MCF 10A (cell line): ENCODE results near the gene EXOC6B. TPM values are rescaled to one million over a fixed set of nuclear protein-coding genes. Genes with fewer than 3 reads are reported as not detected.

Experiments used
- BruUV-seq: library from RNA; stranded (reverse); fragments of 400-500 nt; replicated peaks from 2 replicates; lab custom pipeline; 2021; lab: Mats Ljungman, UMichigan
- CTCF ChIA-PET: fragments of 300-600 bp; sonication (Branson Sonifier 250); formaldehyde crosslinking; extraction: SDS; loops from one replicate; lab custom pipeline; 2021; ENCODE audit warnings: antibody characterized with exemption, inconsistent platforms; lab: Yijun Ruan, JAX
- POLR2A ChIA-PET: fragments of 300-600, 350-650 bp; sonication (Branson Sonifier 250); formaldehyde crosslinking; extraction: SDS; loops from one replicate; lab custom pipeline; 2020; ENCODE audit warnings: antibody characterized with exemption, inconsistent platforms; lab: Yijun Ruan, JAX
- DNase-seq: peaks from one replicate; pipeline ENCODE4 v3.0.0-alpha.2; 2018; ENCODE audit not compliant: unreplicated experiment
- H3K27ac Mint-ChIP-seq: one replicate; pipeline ENCODE4 v1.8.0; 2022; ENCODE audit warnings: mild to moderate bottlenecking, low read depth, mixed read lengths; ENCODE audit not compliant: unreplicated experiment
- H3K27me3 Mint-ChIP-seq: one replicate; pipeline ENCODE4 v1.8.0; 2022; ENCODE audit warnings: mixed read lengths; ENCODE audit not compliant: insufficient read depth, unreplicated experiment
- H3K36me3 Mint-ChIP-seq: one replicate; pipeline ENCODE4 v1.8.0; 2022; ENCODE audit warnings: mild to moderate bottlenecking, moderate library complexity, mixed read lengths; ENCODE audit not compliant: insufficient read depth, unreplicated experiment
- H3K4me1 Mint-ChIP-seq: one replicate; pipeline ENCODE4 v1.8.0; 2022; ENCODE audit warnings: mixed read lengths; ENCODE audit not compliant: insufficient read depth, unreplicated experiment
- H3K4me3 Mint-ChIP-seq: one replicate; pipeline ENCODE4 v1.8.0; 2022; ENCODE audit warnings: mild to moderate bottlenecking, moderate library complexity, mixed read lengths; ENCODE audit not compliant: unreplicated experiment
- H3K9me3 Mint-ChIP-seq: one replicate; pipeline ENCODE4 v1.8.0; 2022; ENCODE audit warnings: mixed read lengths; ENCODE audit not compliant: unreplicated experiment
- intact Hi-C: fragments of 100-400 bp; cut with micrococcal nuclease; formaldehyde crosslinking; loops from 2 replicates; pipeline ENCODE4 v1.14.1; 2022
- total RNA-seq: library from RNA; stranded (reverse); gene quantifications from 2 replicates; pipeline ENCODE4 v1.2.3, GENCODE V29; 2022
- TF ChIP-seq, protein P1 (sequence below): fragments of 200-600 bp; IDR thresholded peaks from one replicate; pipeline ENCODE4 v1.8.0; 2022; ENCODE audit warnings: antibody characterized with exemption, mild to moderate bottlenecking; ENCODE audit not compliant: unreplicated experiment

EXOC6B gene
- total RNA-seq, 1 experiment from 2014 or later = 24.7 TPM

- H3K27me3 Mint-ChIP-seq = no peaks in the 10 kb centered on the region
- CTCF ChIA-PET = interaction anchor here (0.6 to 1.3 kb wide), 3 partner anchors 11 to 845 kb away, joined by 3 to 7 read pairs (median 6); no protein-coding TSS in a partner anchor
- H3K36me3 Mint-ChIP-seq = peaks cover 6% of the 10 kb centered on the region
Observed at GRCh38 chr2:72734432-72734831, 91.4 kb downstream of the EXOC6B start.

GRCh38 chr2:72731116-72731515 lies 94.7 kb downstream of the EXOC6B start:
- Mint-ChIP-seq H3K9me3 (no peaks in the 10 kb centered on the region), H3K27me3 (no peaks in the 10 kb centered on the region), H3K36me3 (peaks cover 6% of the 10 kb centered on the region), H3K4me3 (no peak overlapping the region), H3K4me1 (no peaks in the 10 kb centered on the region), H3K27ac (no peak overlapping the region)
- no TSS peak for BruUV-seq
- DNase-seq = no peak
- TF ChIP-seq, protein P1, sequence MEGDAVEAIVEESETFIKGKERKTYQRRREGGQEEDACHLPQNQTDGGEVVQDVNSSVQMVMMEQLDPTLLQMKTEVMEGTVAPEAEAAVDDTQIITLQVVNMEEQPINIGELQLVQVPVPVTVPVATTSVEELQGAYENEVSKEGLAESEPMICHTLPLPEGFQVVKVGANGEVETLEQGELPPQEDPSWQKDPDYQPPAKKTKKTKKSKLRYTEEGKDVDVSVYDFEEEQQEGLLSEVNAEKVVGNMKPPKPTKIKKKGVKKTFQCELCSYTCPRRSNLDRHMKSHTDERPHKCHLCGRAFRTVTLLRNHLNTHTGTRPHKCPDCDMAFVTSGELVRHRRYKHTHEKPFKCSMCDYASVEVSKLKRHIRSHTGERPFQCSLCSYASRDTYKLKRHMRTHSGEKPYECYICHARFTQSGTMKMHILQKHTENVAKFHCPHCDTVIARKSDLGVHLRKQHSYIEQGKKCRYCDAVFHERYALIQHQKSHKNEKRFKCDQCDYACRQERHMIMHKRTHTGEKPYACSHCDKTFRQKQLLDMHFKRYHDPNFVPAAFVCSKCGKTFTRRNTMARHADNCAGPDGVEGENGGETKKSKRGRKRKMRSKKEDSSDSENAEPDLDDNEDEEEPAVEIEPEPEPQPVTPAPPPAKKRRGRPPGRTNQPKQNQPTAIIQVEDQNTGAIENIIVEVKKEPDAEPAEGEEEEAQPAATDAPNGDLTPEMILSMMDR = no peak
- ChIA-PET POLR2A (no interaction called here), CTCF (interaction anchor here (1.0 kb wide), 1 partner anchor 928 kb away, joined by 3 read pairs; no protein-coding TSS in a partner anchor)
- intact Hi-C loops = no loop called here

More at GRCh38 chr2:72734432-72734831, 91.4 kb downstream of the EXOC6B start:
- Mint-ChIP-seq H3K4me3 (no peak overlapping the region), H3K4me1 (no peaks in the 10 kb centered on the region), H3K9me3 (no peaks in the 10 kb centered on the region), H3K27ac (no peak overlapping the region)
- POLR2A ChIA-PET = interaction anchor here (0.6 kb wide), 1 partner anchor 60 kb away, joined by 4 read pairs; no protein-coding TSS in a partner anchor
- no TSS peak for BruUV-seq
- TF ChIP-seq, protein P1 = no peak
- DNase-seq = no peak
- intact Hi-C loops = no loop called here

GRCh38 chr2:72727356-72727755 lies 98.5 kb downstream of the EXOC6B start:
- DNase-seq = no peak
- no TSS peak for BruUV-seq
- ChIA-PET POLR2A (no interaction called here), CTCF (no interaction called here)
- TF ChIP-seq, protein P1 = no peak
- Mint-ChIP-seq H3K4me3 (no peak overlapping the region), H3K27ac (no peak overlapping the region), H3K27me3 (no peaks in the 10 kb centered on the region), H3K9me3 (no peaks in the 10 kb centered on the region), H3K36me3 (peaks cover 6% of the 10 kb centered on the region), H3K4me1 (no peaks in the 10 kb centered on the region)
- intact Hi-C loops = no loop called here

- intact Hi-C loops = no loop called here
- Mint-ChIP-seq H3K4me3 (no peak overlapping the region), H3K4me1 (no peaks in the 10 kb centered on the region), H3K27ac (no peak overlapping the region), H3K27me3 (no peaks in the 10 kb centered on the region), H3K9me3 (no peaks in the 10 kb centered on the region), H3K36me3 (no peaks in the 10 kb centered on the region)
- TF ChIP-seq, protein P1 = no peak
- ChIA-PET CTCF (no interaction called here), POLR2A (interaction anchor here (0.9 kb wide), 1 partner anchor 20 kb away, joined by 3 read pairs; no protein-coding TSS in a partner anchor)
- BruUV-seq = no TSS peak
- DNase-seq = no peak
Observed at GRCh38 chr2:72723769-72724370, 102.0 kb downstream of the EXOC6B start.
